Activated CD4-positive, alpha-beta memory T cell treated with anti-CD3 and anti-CD28 coated beads, Interleukin-2, amount 10 ng/mL, durations not matched to agents 7 days and 5 days (primary cell): ENCODE results near the gene ABCD4. TPM values are rescaled to one million over a fixed set of nuclear protein-coding genes. Genes with fewer than 3 reads are reported as not detected.
"Not testable (repeated sequence)": the region's sequence is repeated elsewhere in the genome, so short reads cannot be mapped to it uniquely, and the experiment has no call there.

Source experiments
- CTCF ChIA-PET: fragments of 350-600 bp; sonication (Branson Sonifier 250); formaldehyde crosslinking; loops from one replicate; lab custom pipeline; 2021; ENCODE audit warnings: antibody characterized with exemption, inconsistent platforms; lab: Charles Lee
- POLR2A ChIA-PET: fragments of 350-600 bp; sonication (Branson Sonifier 250); formaldehyde crosslinking; loops from one replicate; lab custom pipeline; 2021; ENCODE audit warnings: antibody characterized with exemption; lab: Charles Lee
- DNase-seq: peaks from one replicate; pipeline ENCODE4 v3.0.0-alpha.2; 2020
- H3K27ac Mint-ChIP-seq: one replicate; pipeline ENCODE4 v1.8.0; 2021; ENCODE audit warnings: mild to moderate bottlenecking, mixed read lengths
- H3K27me3 Mint-ChIP-seq: one replicate; pipeline ENCODE4 v1.8.0; 2021; ENCODE audit warnings: mixed read lengths
- H3K36me3 Mint-ChIP-seq: one replicate; pipeline ENCODE4 v1.8.0; 2021; ENCODE audit warnings: low read depth, mixed read lengths
- H3K4me1 Mint-ChIP-seq: one replicate; pipeline ENCODE4 v1.8.0; 2021; ENCODE audit warnings: mixed read lengths
- H3K4me3 Mint-ChIP-seq: one replicate; pipeline ENCODE4 v1.8.0; 2021; ENCODE audit warnings: mild to moderate bottlenecking, mixed read lengths
- H3K9me3 Mint-ChIP-seq: one replicate; pipeline ENCODE4 v1.8.0; 2021; ENCODE audit warnings: mixed read lengths
- total RNA-seq, 2 experiments: library from RNA; stranded (reverse); gene quantifications; one replicate each; pipeline ENCODE4 v1.2.3, GENCODE V29; 2021

Gene ABCD4
- total RNA-seq, 2 experiments from 2014 or later: 52.7 to 54.4 TPM

DNA sequence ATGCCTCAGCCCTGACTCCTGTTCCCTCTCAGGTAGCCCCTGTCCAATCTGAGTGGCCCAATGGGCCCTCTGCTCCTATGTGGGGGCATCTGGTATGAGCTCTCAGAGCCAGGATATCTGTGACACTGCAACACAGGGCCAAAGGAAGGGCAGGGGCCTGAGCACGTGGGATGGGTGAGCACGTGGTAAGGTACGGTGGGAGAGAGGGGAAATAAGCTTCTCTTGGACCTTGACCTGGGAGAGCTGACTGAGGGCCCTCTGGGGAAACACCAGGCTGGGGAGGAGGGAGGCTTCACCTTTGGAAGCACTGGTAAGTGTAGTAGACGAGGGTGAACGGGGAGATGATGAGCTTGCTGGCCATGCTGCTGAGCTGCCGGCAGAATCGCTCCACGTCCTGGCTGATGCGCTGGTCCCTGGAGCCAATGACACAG lies 6.7 kb downstream of the ABCD4 start:
- H3K27ac Mint-ChIP-seq: no peak overlapping the region
- H3K36me3 Mint-ChIP-seq: peaks cover 25% of the 10 kb centered on the region
- H3K27me3 Mint-ChIP-seq: no peaks in the 10 kb centered on the region
- no peak for DNase-seq
- peaks cover 21% of the 10 kb centered on the region for H3K4me1 Mint-ChIP-seq
- CTCF ChIA-PET: interaction anchor here (1.3 kb wide), 1 partner anchor 11 kb away, joined by 4 read pairs; no protein-coding TSS in a partner anchor
- no peaks in the 10 kb centered on the region for H3K9me3 Mint-ChIP-seq
- POLR2A ChIA-PET: no interaction called here
- no peak overlapping the region for H3K4me3 Mint-ChIP-seq

- CTCF ChIA-PET: interaction anchor here (0.6 to 1.3 kb wide), 4 partner anchors 9 to 68 kb away, joined by 3 to 5 read pairs (median 4); partner anchors contain the start of gene ABCD4
- H3K27me3 Mint-ChIP-seq: no peaks in the 10 kb centered on the region
- POLR2A ChIA-PET: no interaction called here
- H3K27ac Mint-ChIP-seq: no peak overlapping the region
- H3K36me3 Mint-ChIP-seq: peaks cover 20% of the 10 kb centered on the region
- DNase-seq: no peak
- no peak overlapping the region for H3K4me3 Mint-ChIP-seq
- peaks cover 6% of the 10 kb centered on the region for H3K4me1 Mint-ChIP-seq
- H3K9me3 Mint-ChIP-seq: no peaks in the 10 kb centered on the region
Measured at GRCh38 chr14:74293606-74294005, 9.1 kb downstream of the ABCD4 start.

DNA sequence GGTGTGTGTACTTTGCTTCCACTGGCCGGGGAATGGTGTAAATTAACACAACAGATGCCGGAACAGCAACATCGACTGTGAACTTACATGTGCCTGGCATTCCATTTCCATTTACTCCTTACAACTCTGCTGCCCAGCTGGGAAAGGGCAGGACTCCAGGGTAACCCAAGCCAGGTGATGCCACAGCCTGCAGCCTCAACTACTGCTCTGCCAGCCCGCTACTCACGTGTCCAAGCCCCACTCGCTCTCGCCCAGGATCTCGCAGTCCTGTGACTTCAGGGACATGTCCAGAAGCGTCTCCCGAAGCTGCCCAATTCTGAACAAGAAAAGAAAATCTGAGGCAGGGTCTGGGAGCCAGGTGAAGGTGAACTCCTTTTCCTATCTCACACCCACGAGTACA lies 10.7 kb downstream of the ABCD4 start:
- no peaks in the 10 kb centered on the region for H3K4me1 Mint-ChIP-seq
- no peaks in the 10 kb centered on the region for H3K27me3 Mint-ChIP-seq
- no peak overlapping the region for H3K4me3 Mint-ChIP-seq
- DNase-seq: no peak
- ChIA-PET CTCF (no interaction called here), POLR2A (no interaction called here)
- H3K36me3 Mint-ChIP-seq: peaks cover 16% of the 10 kb centered on the region
- no peak overlapping the region for H3K27ac Mint-ChIP-seq
- no peaks in the 10 kb centered on the region for H3K9me3 Mint-ChIP-seq

GRCh38 chr14:74290415-74290814 lies 12.3 kb downstream of the ABCD4 start:
- Mint-ChIP-seq H3K27ac (no peak overlapping the region), H3K4me3 (no peak overlapping the region), H3K27me3 (no peaks in the 10 kb centered on the region), H3K36me3 (peaks cover 24% of the 10 kb centered on the region), H3K9me3 (no peaks in the 10 kb centered on the region), H3K4me1 (no peaks in the 10 kb centered on the region)
- POLR2A ChIA-PET: no interaction called here
- DNase-seq: no peak
- CTCF ChIA-PET: interaction anchor here (0.7 to 1.0 kb wide), 5 partner anchors 12 to 303 kb away, joined by 4 to 9 read pairs (median 4); partner anchors contain the start of gene NPC2

DNA sequence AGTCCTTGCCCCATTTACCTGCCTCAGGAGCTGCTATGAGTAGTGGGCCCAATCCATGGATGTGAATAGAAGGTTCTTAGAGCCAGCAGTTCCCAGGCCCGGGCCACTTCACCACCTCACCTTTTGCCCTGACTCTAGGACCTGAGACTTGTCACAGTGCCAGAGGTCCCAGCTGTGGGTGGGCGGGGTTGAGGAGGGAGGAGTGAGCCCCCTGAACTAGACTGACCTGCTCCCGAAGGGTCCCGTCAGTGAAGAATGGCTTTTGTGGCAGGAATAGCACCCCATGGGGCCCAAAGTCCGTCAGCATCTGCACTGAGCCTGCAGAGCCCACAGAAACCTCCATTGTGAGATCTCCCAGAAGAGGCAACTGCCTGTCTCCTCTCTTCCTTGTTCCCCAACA lies 12.9 kb downstream of the ABCD4 start:
- CTCF ChIA-PET: no interaction called here
- Mint-ChIP-seq H3K4me1 (no peaks in the 10 kb centered on the region), H3K27ac (no peak overlapping the region)

GRCh38 chr14:74286736-74287135 lies 16.0 kb downstream of the ABCD4 start:
- CTCF ChIA-PET: interaction anchor here (1.0 kb wide), 1 partner anchor 30 kb away, joined by 3 read pairs; no protein-coding TSS in a partner anchor
- Mint-ChIP-seq H3K27ac (no peak overlapping the region), H3K36me3 (peaks cover 27% of the 10 kb centered on the region)

More for the DNA sequence above, 12.9 kb downstream of the ABCD4 start:
- no peak for DNase-seq
- Mint-ChIP-seq H3K4me3 (no peak overlapping the region), H3K36me3 (peaks cover 24% of the 10 kb centered on the region), H3K27me3 (no peaks in the 10 kb centered on the region), H3K9me3 (no peaks in the 10 kb centered on the region)
- POLR2A ChIA-PET: no interaction called here

DNA sequence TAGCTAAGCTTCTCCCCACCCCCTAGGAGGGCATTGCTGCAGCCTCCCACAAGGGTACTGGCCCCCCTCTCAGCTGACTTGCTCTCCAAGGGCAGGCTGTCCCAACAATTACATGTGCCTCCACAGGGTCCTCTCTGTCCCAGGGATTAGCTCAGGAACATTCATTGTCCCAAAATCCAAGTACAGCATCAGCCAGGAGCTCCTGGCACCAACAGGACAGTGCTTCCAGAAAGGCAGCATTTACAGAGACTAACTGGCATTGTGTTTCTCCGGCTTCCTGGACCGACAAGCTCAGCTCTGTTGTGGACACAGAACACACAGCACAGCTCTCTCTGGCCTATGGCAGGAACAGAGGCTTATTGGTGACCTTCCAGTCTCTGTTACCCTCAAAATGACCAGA lies 21.7 kb downstream of the ABCD4 start:
- ChIA-PET POLR2A (no interaction called here), CTCF (interaction anchor here (1.2 kb wide), 1 partner anchor 22 kb away, joined by 4 read pairs; no protein-coding TSS in a partner anchor)
- no peak for DNase-seq
- no peaks in the 10 kb centered on the region for H3K4me1 Mint-ChIP-seq
- H3K27ac Mint-ChIP-seq: no peak overlapping the region
- H3K4me3 Mint-ChIP-seq: no peak overlapping the region
- no peaks in the 10 kb centered on the region for H3K9me3 Mint-ChIP-seq
- peaks cover 17% of the 10 kb centered on the region for H3K36me3 Mint-ChIP-seq
- H3K27me3 Mint-ChIP-seq: no peaks in the 10 kb centered on the region

More at GRCh38 chr14:74286736-74287135, 16.0 kb downstream of the ABCD4 start:
- no peaks in the 10 kb centered on the region for H3K4me1 Mint-ChIP-seq
- H3K4me3 Mint-ChIP-seq: no peak overlapping the region
- POLR2A ChIA-PET: no interaction called here
- no peak for DNase-seq
- H3K27me3 Mint-ChIP-seq: no peaks in the 10 kb centered on the region
- H3K9me3 Mint-ChIP-seq: no peaks in the 10 kb centered on the region

- ChIA-PET POLR2A (interaction anchor here (0.8 kb wide), 1 partner anchor 19 kb away, joined by 3 read pairs; no protein-coding TSS in a partner anchor), CTCF (interaction anchor here (1.0 to 1.4 kb wide), 3 partner anchors 10 to 549 kb away, joined by 3 to 4 read pairs (median 3); no protein-coding TSS in a partner anchor)
- Mint-ChIP-seq H3K4me3 (no peak overlapping the region), H3K9me3 (no peaks in the 10 kb centered on the region), H3K4me1 (no peaks in the 10 kb centered on the region), H3K27ac (no peak overlapping the region), H3K36me3 (peaks cover 8% of the 10 kb centered on the region), H3K27me3 (no peaks in the 10 kb centered on the region)
- no peak for DNase-seq
Measured at GRCh38 chr14:74278080-74278479, 24.7 kb downstream of the ABCD4 start.

- H3K27ac Mint-ChIP-seq: no peak overlapping the region
- POLR2A ChIA-PET: no interaction called here
Measured at GRCh38 chr14:74275241-74275841, 27.4 kb downstream of the ABCD4 start.

DNA sequence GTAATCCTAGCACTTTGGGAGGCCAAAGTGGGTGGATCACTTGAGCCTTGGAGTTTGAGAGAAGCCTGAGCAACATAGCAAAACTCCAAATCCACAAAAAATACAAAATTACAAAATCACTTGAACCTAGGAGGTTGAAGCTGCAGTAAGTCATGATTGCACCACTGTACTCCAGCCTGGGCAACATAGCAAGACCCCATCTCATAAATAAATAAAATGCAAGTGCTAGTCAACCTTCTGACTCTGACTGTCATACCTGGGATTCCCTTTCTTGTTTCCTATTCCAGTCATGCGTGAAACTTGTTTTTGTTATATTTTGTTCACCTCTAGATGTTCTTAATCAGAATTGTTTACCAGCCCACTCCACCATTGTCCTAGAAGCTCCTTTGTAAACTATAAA lies 31.4 kb downstream of the ABCD4 start:
- Mint-ChIP-seq H3K9me3 (no peaks in the 10 kb centered on the region), H3K4me1 (no peaks in the 10 kb centered on the region), H3K27me3 (peaks cover 14% of the 10 kb centered on the region), H3K4me3 (no peak overlapping the region), H3K27ac (no peak overlapping the region), H3K36me3 (no peaks in the 10 kb centered on the region)
- POLR2A ChIA-PET: no interaction called here
- DNase-seq: no peak
- CTCF ChIA-PET: no interaction called here

More at GRCh38 chr14:74275241-74275841, 27.4 kb downstream of the ABCD4 start:
- Mint-ChIP-seq H3K9me3 (no peaks in the 10 kb centered on the region), H3K36me3 (no peaks in the 10 kb centered on the region), H3K4me1 (no peaks in the 10 kb centered on the region), H3K4me3 (no peak overlapping the region), H3K27me3 (peaks cover 5% of the 10 kb centered on the region)
- CTCF ChIA-PET: no interaction called here
- no peak for DNase-seq

DNA sequence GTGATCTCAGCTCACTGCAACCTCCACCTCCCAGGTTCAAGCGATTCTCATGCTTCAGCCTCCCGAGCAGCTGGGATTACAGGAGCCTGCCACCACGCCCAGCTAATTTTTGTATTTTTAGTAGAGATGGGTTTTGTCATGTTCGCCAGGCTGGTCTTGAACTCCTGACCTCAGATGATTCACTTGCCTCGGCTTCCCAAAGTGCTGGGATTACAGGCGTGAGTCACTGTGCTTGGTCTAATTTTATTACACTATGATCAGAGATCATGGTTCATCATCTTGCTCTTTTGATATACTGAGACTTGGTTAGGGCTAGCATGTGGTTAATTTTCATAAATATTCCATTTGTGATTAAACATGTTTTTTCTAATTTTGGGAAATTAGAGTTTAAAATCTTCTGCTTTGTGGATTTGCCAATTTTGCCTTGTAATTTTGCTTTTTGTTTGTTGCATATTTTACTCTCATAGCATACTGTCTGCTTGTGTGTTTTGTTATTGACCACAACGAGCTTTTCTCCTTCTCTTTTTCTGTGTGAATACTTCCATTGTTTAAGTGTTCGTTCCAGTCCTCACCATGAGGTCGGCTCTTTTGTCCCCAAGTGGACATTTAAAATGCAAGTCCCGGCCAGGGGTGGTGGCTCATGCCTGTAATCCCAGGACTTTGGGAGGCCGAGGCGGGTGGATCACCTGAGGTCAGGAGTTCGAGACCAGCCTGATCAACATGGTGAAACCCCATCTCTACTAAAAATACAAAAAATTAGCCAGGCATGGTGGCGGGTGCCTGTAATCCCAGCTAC lies 32.2 kb downstream of the ABCD4 start:
- H3K4me1 Mint-ChIP-seq, H3K36me3 Mint-ChIP-seq, H3K9me3 Mint-ChIP-seq, H3K27ac Mint-ChIP-seq, H3K4me3 Mint-ChIP-seq, POLR2A ChIA-PET, DNase-seq: not testable (repeated sequence)
- H3K27me3 Mint-ChIP-seq: peaks cover 16% of the 10 kb centered on the region
- CTCF ChIA-PET: interaction anchor here (1.2 kb wide), 1 partner anchor 19 kb away, joined by 4 read pairs; no protein-coding TSS in a partner anchor

GRCh38 chr14:74267588-74267987 lies 35.1 kb downstream of the ABCD4 start:
- ChIA-PET CTCF (interaction anchor here (0.9 kb wide), 2 partner anchors 10 to 17 kb away, joined by 3 read pairs; no protein-coding TSS in a partner anchor), POLR2A (no interaction called here)
- no peak for DNase-seq
- no peaks in the 10 kb centered on the region for H3K4me1 Mint-ChIP-seq
- H3K9me3 Mint-ChIP-seq: no peaks in the 10 kb centered on the region
- H3K27ac Mint-ChIP-seq: no peak overlapping the region
- H3K36me3 Mint-ChIP-seq: no peaks in the 10 kb centered on the region
- H3K4me3 Mint-ChIP-seq: no peak overlapping the region
- peaks cover 16% of the 10 kb centered on the region for H3K27me3 Mint-ChIP-seq
